ES-I3 (cell line): ENCODE measurements around the gene BDH1.

ENCODE experiments used
- H3K36me3 ChIP-seq: 2 replicates; pipeline ENCODE4 v1.6.1; 2013; ENCODE audit warnings: mild to moderate bottlenecking, low read length, control low read depth, moderate library complexity; ENCODE audit not compliant: insufficient read depth
- H3K4me1 ChIP-seq: 2 replicates; pipeline ENCODE4 v1.6.1; 2013; ENCODE audit warnings: mild to moderate bottlenecking, control low read depth, low read length; ENCODE audit not compliant: insufficient read depth
- H3K9ac ChIP-seq: 2 replicates; pipeline ENCODE4 v1.6.1; 2013; ENCODE audit warnings: low read depth, mild to moderate bottlenecking, low read length, moderate library complexity
- H3K9me3 ChIP-seq: 2 replicates; pipeline ENCODE4 v1.6.1; 2013; ENCODE audit warnings: mild to moderate bottlenecking, low read length, moderate library complexity; ENCODE audit not compliant: control insufficient read depth, insufficient read depth

The BDH1 gene

DNA sequence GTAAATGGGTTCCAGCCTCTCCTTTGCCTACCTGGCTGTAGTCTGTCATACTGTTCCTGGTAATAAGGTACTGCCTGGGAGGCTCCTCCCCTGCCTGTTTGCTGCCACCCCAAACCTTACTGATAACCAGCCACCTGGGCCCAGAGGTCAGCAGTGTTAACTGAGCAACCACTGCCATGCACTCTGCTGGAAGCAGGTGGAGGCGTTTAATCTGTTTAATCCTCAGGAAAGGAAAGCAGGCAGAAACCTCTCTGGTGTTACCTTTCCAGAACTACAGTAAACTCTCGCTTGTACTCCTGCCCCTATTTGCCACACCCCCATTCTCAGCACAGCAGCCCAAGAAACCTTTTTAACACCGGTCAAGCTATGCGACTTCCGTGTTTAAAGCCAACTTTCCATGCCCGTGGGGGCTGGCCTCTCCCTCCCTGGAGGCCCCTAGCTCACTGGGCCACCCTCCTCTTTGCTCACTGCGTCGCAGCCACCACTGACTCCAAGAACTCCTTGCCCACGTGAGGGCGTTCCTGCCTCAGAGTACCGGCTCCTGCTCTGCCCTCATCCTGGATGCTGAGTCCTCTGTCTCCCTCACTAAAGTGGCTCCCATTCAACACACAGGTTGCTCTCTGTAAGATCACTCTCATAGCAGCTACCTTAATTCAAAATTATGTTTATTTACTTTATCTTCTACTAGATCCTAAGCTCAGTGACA, 8.3 kb downstream of the BDH1 start:
- peaks cover 25% of the 10 kb centered on the region for H3K4me1 ChIP-seq
- H3K9ac ChIP-seq = no peak overlapping the region
- H3K36me3 ChIP-seq = no peaks in the 10 kb centered on the region
- no peaks in the 10 kb centered on the region for H3K9me3 ChIP-seq

- H3K9ac ChIP-seq = no peak overlapping the region
- H3K36me3 ChIP-seq = no peaks in the 10 kb centered on the region
- H3K9me3 ChIP-seq = no peaks in the 10 kb centered on the region
- peaks cover 32% of the 10 kb centered on the region for H3K4me1 ChIP-seq
Observed at GRCh38 chr3:197546307-197547085, 9.3 kb downstream of the BDH1 start.

DNA sequence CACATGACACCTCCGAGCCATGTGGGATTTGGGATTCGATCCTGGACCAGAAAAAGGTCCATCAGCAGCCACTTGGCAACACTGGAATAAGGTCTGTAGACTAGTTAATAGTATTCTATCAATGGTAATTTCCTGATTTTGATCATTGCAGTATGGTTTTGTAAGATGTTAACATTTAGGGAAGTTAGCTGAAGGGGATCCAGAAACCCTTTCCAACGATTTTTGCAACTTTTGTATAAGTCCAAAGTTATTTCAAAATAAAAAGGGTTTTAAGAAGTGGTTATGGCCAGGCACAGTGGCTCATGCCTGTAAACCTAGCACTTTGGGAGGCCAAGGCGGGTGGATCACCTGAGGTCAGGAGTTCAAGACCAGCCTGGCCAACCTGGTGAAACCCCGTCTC, 10.2 kb downstream of the BDH1 start:
- H3K4me1 ChIP-seq = peaks cover 36% of the 10 kb centered on the region
- H3K9ac ChIP-seq = no peak overlapping the region
- H3K36me3 ChIP-seq = no peaks in the 10 kb centered on the region
- no peaks in the 10 kb centered on the region for H3K9me3 ChIP-seq

DNA sequence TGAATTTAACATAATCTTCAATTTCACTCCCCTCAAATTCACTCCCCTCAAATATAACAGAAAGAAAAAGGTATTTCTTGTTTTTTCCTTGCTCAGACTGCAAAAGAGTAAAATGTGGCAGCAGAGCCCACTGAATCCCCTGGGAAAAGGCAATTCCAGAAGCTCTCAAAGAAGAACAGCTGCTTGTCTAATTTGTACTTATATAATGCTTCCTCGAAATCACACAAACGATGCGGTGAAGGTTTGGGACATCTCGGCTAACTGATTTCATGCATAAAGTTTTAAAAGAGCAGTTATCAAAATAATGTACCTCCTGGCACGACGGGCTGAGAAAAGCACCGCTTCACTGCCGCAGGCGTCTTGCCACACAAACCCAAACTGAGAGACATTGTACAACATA, 10.7 kb downstream of the BDH1 start:
- no peak overlapping the region for H3K9ac ChIP-seq
- H3K9me3 ChIP-seq = no peaks in the 10 kb centered on the region
- peaks cover 33% of the 10 kb centered on the region for H3K4me1 ChIP-seq
- no peaks in the 10 kb centered on the region for H3K36me3 ChIP-seq

DNA sequence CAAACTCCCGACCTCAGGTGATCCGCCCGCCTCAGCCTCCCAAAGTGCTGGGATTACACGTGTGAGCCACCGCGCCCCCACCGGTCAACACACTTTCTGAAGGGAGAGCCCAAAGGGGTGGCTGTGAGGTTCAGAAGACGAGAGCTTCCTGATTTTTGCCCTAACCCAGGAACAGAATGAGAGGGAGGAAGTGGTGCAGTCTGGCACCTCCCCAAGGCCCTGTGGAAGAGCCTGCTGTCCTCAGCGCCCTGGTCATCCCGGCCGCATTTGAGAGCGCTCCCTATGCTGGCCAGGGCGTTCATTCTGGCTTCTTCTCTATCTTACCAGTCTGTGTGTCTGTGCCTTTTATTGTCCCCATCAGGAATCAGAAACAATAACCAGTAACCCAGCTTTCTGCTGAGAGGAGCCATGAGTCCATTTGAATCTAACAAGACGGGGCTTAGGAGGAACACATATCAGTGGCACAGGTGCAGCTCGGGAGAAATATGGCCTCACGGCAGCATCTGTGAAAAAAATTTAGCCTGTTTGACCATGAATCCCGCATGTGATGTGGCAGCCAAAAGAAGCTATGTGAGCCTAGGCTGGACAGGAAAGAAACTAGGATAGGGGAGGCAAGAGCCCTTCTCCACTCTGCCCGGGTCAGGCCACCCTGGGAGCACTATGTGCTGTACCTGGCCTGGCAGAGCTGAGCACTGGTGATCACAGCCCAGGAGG, 12.9 kb downstream of the BDH1 start:
- Histone ChIP-seq H3K9ac (no peak overlapping the region), H3K36me3 (no peaks in the 10 kb centered on the region), H3K9me3 (no peaks in the 10 kb centered on the region), H3K4me1 (peaks cover 21% of the 10 kb centered on the region)

- Histone ChIP-seq H3K9ac (no peak overlapping the region; the same call in 1 of the 2 replicates), H3K4me1 (peaks cover 16% of the 10 kb centered on the region; the same call in 1 of the 2 replicates), H3K36me3 (no peaks in the 10 kb centered on the region), H3K9me3 (no peaks in the 10 kb centered on the region)
Observed at GRCh38 chr3:197541756-197542539, 13.8 kb downstream of the BDH1 start.

DNA sequence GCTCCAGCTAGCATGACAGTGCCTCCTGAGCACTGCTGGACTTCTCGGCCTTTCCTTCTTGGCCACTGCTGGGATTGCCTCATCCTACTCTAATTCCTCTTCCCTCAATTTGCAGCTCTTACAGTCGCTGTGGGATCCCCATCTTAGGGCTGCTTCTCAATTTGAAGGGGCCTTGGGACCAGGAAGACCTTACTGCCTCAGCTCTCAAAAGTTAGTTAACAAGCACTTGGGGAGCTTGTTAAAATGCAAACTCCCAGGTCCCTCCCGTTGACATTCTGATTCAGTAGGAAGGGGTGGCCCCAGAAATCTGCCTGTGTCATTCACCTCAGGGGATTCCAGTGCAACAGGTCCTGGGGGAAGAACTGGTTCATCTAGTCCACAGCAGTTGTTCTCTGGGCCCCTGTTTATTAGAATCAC, 14.8 kb downstream of the BDH1 start:
- Histone ChIP-seq H3K9ac (no peak overlapping the region), H3K4me1 (peaks cover 16% of the 10 kb centered on the region; the same call in 1 of the 2 replicates), H3K36me3 (no peaks in the 10 kb centered on the region), H3K9me3 (no peaks in the 10 kb centered on the region)

GRCh38 chr3:197539651-197540051, 16.1 kb downstream of the BDH1 start:
- no peak overlapping the region for H3K9ac ChIP-seq
- H3K36me3 ChIP-seq = no peaks in the 10 kb centered on the region
- peaks cover 16% of the 10 kb centered on the region; the same call in 1 of the 2 replicates for H3K4me1 ChIP-seq
- H3K9me3 ChIP-seq = no peaks in the 10 kb centered on the region

- Histone ChIP-seq H3K4me1 (no peaks in the 10 kb centered on the region), H3K36me3 (no peaks in the 10 kb centered on the region), H3K9me3 (no peaks in the 10 kb centered on the region), H3K9ac (no peak overlapping the region)
Observed at GRCh38 chr3:197533927-197534725, 21.6 kb downstream of the BDH1 start.

GRCh38 chr3:197533396-197533795, 22.4 kb downstream of the BDH1 start:
- Histone ChIP-seq H3K36me3 (no peaks in the 10 kb centered on the region), H3K9me3 (no peaks in the 10 kb centered on the region), H3K4me1 (no peaks in the 10 kb centered on the region), H3K9ac (no peak overlapping the region)

DNA sequence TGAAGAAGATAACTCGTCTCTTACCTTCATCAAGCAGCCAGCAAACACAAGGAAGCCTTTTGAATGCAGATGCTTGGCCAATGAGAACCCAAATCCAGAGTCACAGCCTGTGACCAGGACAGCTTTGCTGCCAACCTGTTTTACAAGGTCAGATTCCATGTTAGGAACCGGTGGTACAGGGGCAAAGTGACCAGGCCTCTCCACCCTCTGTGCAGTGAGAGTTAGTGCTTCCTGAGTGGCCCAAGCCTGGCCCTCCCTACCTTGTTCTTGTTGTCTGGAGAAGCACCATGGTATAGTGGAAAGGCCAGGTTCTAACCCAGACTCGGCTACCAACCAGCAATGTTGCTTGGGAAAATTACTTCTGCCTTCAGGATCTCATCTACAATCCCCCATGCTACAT, 23.4 kb downstream of the BDH1 start:
- no peaks in the 10 kb centered on the region for H3K36me3 ChIP-seq
- no peaks in the 10 kb centered on the region for H3K4me1 ChIP-seq
- no peaks in the 10 kb centered on the region for H3K9me3 ChIP-seq
- H3K9ac ChIP-seq = no peak overlapping the region

- no peak overlapping the region for H3K9ac ChIP-seq
- no peaks in the 10 kb centered on the region for H3K36me3 ChIP-seq
- H3K9me3 ChIP-seq = no peaks in the 10 kb centered on the region
- H3K4me1 ChIP-seq = no peaks in the 10 kb centered on the region
Observed at GRCh38 chr3:197528190-197528589, 27.6 kb downstream of the BDH1 start.

GRCh38 chr3:197527569-197527968, 28.2 kb downstream of the BDH1 start:
- Histone ChIP-seq H3K36me3 (no peaks in the 10 kb centered on the region), H3K9me3 (no peaks in the 10 kb centered on the region), H3K9ac (no peak overlapping the region), H3K4me1 (no peaks in the 10 kb centered on the region)
